ENCODE measurements around the gene NHS.
"Not testable (repeated sequence)": the region's sequence is repeated elsewhere in the genome, so short reads cannot be mapped to it uniquely, and the experiment has no call there.

Gene NHS

GRCh38 chrX:17441965-17442364 is 67.0 kb downstream of the NHS start:
- DNase-seq (ENCODE audit: low read depth): peak; percentile 80
- TF ChIP-seq CTCF (IDR thresholded peaks at IDR 0.05; ENCODE audit: insufficient read depth, low read depth, low read length, missing control alignments): no peak
- H3K4me3 ChIP-seq (ENCODE audit: low read length): no peak overlapping the region

- no peak for DNase-seq (ENCODE audit: low read depth)
- no peak overlapping the region for H3K4me3 ChIP-seq (ENCODE audit: low read length)
- TF ChIP-seq CTCF (IDR thresholded peaks at IDR 0.05; ENCODE audit: insufficient read depth, low read depth, low read length, missing control alignments): no peak
These were observed 67.9 kb downstream of the NHS start for GRCh38 chrX:17442898-17443297.

- no peak for TF ChIP-seq CTCF (IDR thresholded peaks at IDR 0.05; ENCODE audit: insufficient read depth, low read depth, low read length, missing control alignments)
- H3K4me3 ChIP-seq (ENCODE audit: low read length): no peak overlapping the region
- DNase-seq (ENCODE audit: low read depth): no peak
These were observed 68.6 kb downstream of the NHS start for GRCh38 chrX:17443556-17443955.

- not testable (repeated sequence) for H3K4me3 ChIP-seq (ENCODE audit: low read length); DNase-seq (ENCODE audit: low read depth)
These were observed 71.3 kb downstream of the NHS start for GRCh38 chrX:17446269-17446668.

GRCh38 chrX:17448188-17448587 is 73.2 kb downstream of the NHS start:
- no peak for TF ChIP-seq CTCF (IDR thresholded peaks at IDR 0.05; ENCODE audit: insufficient read depth, low read depth, low read length, missing control alignments)
- DNase-seq (ENCODE audit: low read depth): no peak
- H3K4me3 ChIP-seq (ENCODE audit: low read length): no peak overlapping the region

GRCh38 chrX:17449866-17450265 is 74.9 kb downstream of the NHS start:
- TF ChIP-seq CTCF (IDR thresholded peaks at IDR 0.05; ENCODE audit: insufficient read depth, low read depth, low read length, missing control alignments): no peak
- no peak for DNase-seq (ENCODE audit: low read depth)
- no peak overlapping the region for H3K4me3 ChIP-seq (ENCODE audit: low read length)

GRCh38 chrX:17453788-17454187 is 78.8 kb downstream of the NHS start:
- H3K4me3 ChIP-seq (ENCODE audit: low read length): no peak overlapping the region
- DNase-seq (ENCODE audit: low read depth): no peak
- TF ChIP-seq CTCF (IDR thresholded peaks at IDR 0.05; ENCODE audit: insufficient read depth, low read depth, low read length, missing control alignments): no peak

- no peak for DNase-seq (ENCODE audit: low read depth)
- no peak for TF ChIP-seq CTCF (IDR thresholded peaks at IDR 0.05; ENCODE audit: insufficient read depth, low read depth, low read length, missing control alignments)
- no peak overlapping the region for H3K4me3 ChIP-seq (ENCODE audit: low read length)
These were observed 81.5 kb downstream of the NHS start for GRCh38 chrX:17456526-17456925.

Data from epithelial cell of esophagus (primary cell).